HL-60 (cell line): ENCODE results near the gene PDE6B.

Source experiments
- POLR2AphosphoS5 ChIP-seq: IDR thresholded peaks from 2 replicates; pipeline ENCODE4 v1.6.1; 2012; ENCODE audit warnings: low read depth
- TF ChIP-seq, protein P1 (sequence below): IDR thresholded peaks from 2 replicates; pipeline ENCODE4 v1.6.1; 2012; ENCODE audit warnings: low read depth; ENCODE audit not compliant: insufficient replicate concordance
- TF ChIP-seq, protein P2 (sequence below): IDR thresholded peaks from one replicate; pipeline ENCODE4 v1.5.1; 2011; ENCODE audit warnings: low read length, control low read depth, inconsistent platforms; ENCODE audit not compliant: insufficient read depth

DNA sequence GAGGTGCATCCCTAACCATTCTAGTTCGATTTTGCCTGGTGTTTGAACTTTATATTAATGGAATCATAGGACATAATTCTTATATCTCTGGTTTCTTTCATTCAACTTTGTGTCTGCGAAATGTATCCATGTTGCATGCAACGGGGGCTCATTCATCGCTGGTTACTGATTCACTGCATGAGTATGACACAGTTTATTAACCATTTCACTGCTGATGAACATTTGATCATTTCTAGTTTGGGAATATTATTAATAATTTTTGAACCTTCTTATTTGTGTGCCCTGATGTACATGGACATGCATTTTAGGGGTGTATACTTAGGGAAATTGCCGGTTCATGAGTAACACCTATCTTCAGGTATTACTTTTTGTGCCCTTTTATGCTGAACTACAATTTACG lies 44.2 kb upstream of the PDE6B start:
- TF ChIP-seq, protein P1, sequence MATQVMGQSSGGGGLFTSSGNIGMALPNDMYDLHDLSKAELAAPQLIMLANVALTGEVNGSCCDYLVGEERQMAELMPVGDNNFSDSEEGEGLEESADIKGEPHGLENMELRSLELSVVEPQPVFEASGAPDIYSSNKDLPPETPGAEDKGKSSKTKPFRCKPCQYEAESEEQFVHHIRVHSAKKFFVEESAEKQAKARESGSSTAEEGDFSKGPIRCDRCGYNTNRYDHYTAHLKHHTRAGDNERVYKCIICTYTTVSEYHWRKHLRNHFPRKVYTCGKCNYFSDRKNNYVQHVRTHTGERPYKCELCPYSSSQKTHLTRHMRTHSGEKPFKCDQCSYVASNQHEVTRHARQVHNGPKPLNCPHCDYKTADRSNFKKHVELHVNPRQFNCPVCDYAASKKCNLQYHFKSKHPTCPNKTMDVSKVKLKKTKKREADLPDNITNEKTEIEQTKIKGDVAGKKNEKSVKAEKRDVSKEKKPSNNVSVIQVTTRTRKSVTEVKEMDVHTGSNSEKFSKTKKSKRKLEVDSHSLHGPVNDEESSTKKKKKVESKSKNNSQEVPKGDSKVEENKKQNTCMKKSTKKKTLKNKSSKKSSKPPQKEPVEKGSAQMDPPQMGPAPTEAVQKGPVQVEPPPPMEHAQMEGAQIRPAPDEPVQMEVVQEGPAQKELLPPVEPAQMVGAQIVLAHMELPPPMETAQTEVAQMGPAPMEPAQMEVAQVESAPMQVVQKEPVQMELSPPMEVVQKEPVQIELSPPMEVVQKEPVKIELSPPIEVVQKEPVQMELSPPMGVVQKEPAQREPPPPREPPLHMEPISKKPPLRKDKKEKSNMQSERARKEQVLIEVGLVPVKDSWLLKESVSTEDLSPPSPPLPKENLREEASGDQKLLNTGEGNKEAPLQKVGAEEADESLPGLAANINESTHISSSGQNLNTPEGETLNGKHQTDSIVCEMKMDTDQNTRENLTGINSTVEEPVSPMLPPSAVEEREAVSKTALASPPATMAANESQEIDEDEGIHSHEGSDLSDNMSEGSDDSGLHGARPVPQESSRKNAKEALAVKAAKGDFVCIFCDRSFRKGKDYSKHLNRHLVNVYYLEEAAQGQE, result no peak
- TF ChIP-seq, protein P2, sequence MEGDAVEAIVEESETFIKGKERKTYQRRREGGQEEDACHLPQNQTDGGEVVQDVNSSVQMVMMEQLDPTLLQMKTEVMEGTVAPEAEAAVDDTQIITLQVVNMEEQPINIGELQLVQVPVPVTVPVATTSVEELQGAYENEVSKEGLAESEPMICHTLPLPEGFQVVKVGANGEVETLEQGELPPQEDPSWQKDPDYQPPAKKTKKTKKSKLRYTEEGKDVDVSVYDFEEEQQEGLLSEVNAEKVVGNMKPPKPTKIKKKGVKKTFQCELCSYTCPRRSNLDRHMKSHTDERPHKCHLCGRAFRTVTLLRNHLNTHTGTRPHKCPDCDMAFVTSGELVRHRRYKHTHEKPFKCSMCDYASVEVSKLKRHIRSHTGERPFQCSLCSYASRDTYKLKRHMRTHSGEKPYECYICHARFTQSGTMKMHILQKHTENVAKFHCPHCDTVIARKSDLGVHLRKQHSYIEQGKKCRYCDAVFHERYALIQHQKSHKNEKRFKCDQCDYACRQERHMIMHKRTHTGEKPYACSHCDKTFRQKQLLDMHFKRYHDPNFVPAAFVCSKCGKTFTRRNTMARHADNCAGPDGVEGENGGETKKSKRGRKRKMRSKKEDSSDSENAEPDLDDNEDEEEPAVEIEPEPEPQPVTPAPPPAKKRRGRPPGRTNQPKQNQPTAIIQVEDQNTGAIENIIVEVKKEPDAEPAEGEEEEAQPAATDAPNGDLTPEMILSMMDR, result no peak
- no peak for TF ChIP-seq POLR2AphosphoS5
